K562 (cell line): ENCODE measurements around the gene MTHFSD. TPM values are rescaled to one million over a fixed set of nuclear protein-coding genes. Genes with fewer than 3 reads are reported as not detected.

Experiments used
- ATAC-seq: fragments of 200-7000 bp; cut with Tn5 transposase; 3 replicates; pipeline ENCODE4 v1.9.1; 2020; ENCODE audit warnings: moderate library complexity
- BruUV-seq: library from RNA; stranded (reverse); fragments of 400-500 nt; replicated peaks from 2 replicates; lab custom pipeline; 2021; lab: Mats Ljungman, UMichigan
- CTCF ChIA-PET: fragments of 300-600 bp; formaldehyde crosslinking; extraction: SDS; loops from one replicate; lab custom pipeline; 2021; ENCODE audit warnings: low intra/inter-chr PET ratio; lab: Yijun Ruan, JAX
- POLR2A ChIA-PET: fragments of 300-600, 350-650 bp; sonication (Branson Sonifier 250); formaldehyde crosslinking; extraction: SDS; loops from one replicate; lab custom pipeline; 2021; ENCODE audit warnings: antibody characterized with exemption, inconsistent platforms; lab: Yijun Ruan, JAX
- DNase-seq, 4 experiments: peaks; one replicate each; pipeline versions ENCODE4 v3.0.0 to v3.0.0-alpha.2; 2011 to 2018; ENCODE audit warnings: low spot score in 3 of 4, mixed read lengths in 3 of 4; ENCODE audit errors: extremely low read depth in 1 of 4
- FAIRE-seq: peaks from 2 replicates; lab custom pipeline; 2011; peaks lifted over from hg19 to GRCh38; lab: Jason Lieb, UNC
- H2AFZ ChIP-seq: 2 replicates; pipeline ENCODE4 v1.6.0; 2011; ENCODE audit warnings: low read depth, low read length, control low read depth, inconsistent platforms
- H3K27ac ChIP-seq: fragments of 200-600 bp; 3 replicates; pipeline ENCODE4 v1.8.0; 2011; ENCODE audit warnings: low read depth, mild to moderate bottlenecking, control low read depth, inconsistent platforms, low read length, moderate library complexity, mixed read lengths; ENCODE audit errors: extremely low read depth
- H3K27me3 ChIP-seq, 2 experiments: fragments of 300-600 bp in 1 of 2; 2 replicates in 1 of 2; 3 replicates in 1 of 2; pipeline versions ENCODE4 v1.6.0 to v1.8.0; 2011; ENCODE audit warnings: inconsistent platforms in 2 of 2, low read length in 2 of 2, mild to moderate bottlenecking in 1 of 2, mixed read lengths in 1 of 2, moderate library complexity in 1 of 2; ENCODE audit not compliant: control insufficient read depth in 2 of 2, insufficient read depth in 2 of 2
- H3K36me3 ChIP-seq: fragments of 300-600 bp; 3 replicates; pipeline ENCODE4 v1.8.0; 2011; ENCODE audit warnings: mild to moderate bottlenecking, low read length, inconsistent platforms; ENCODE audit not compliant: control insufficient read depth, insufficient read depth
- H3K4me1 ChIP-seq, 2 experiments: fragments of 200-600 bp in 1 of 2; replicated peaks in 1 of 2; 2 replicates in 1 of 2; 3 replicates in 1 of 2; pipeline versions ENCODE4 v1.5.1 to v1.8.0; 2011; ENCODE audit warnings: inconsistent platforms in 2 of 2, low read length in 2 of 2, mild to moderate bottlenecking in 1 of 2, mixed read lengths in 1 of 2, moderate library complexity in 1 of 2; ENCODE audit not compliant: control insufficient read depth in 2 of 2, insufficient read depth in 2 of 2
- H3K4me2 ChIP-seq: 2 replicates; pipeline ENCODE4 v1.6.1; 2011; ENCODE audit warnings: low read length, control low read depth, inconsistent platforms, mixed read lengths; ENCODE audit not compliant: insufficient read depth
- H3K4me3 ChIP-seq: fragments of 200-600 bp; sonication (generic), shearing (Covaris generic); 2 replicates; pipeline ENCODE4 v1.5.1; 2016; ENCODE audit warnings: control low read depth, inconsistent platforms
- H3K79me2 ChIP-seq: fragments of 200-600 bp; 3 replicates; pipeline ENCODE4 v1.8.0; 2011; ENCODE audit warnings: low read length, inconsistent platforms; ENCODE audit not compliant: control insufficient read depth, insufficient read depth
- H3K9ac ChIP-seq, 2 experiments: 2 replicates each; pipeline versions ENCODE4 v1.6.0 to v1.6.1; 2011; ENCODE audit warnings: low read depth in 2 of 2, low read length in 2 of 2, control low read depth in 1 of 2, inconsistent platforms in 1 of 2, mild to moderate bottlenecking in 1 of 2, mixed read lengths in 1 of 2; ENCODE audit not compliant: insufficient read depth in 1 of 2
- H3K9me1 ChIP-seq: one replicate; pipeline ENCODE4 v1.6.0; 2011; ENCODE audit warnings: inconsistent platforms, mild to moderate bottlenecking, low read length, moderate library complexity; ENCODE audit not compliant: control insufficient read depth, insufficient read depth
- H3K9me3 ChIP-seq: replicated peaks from 2 replicates; pipeline ENCODE4 v1.5.1; 2011; ENCODE audit warnings: low read depth, low read length, inconsistent platforms; ENCODE audit not compliant: control insufficient read depth, insufficient read depth
- H4K20me1 ChIP-seq: replicated peaks from 2 replicates; pipeline ENCODE4 v1.6.1; 2011; ENCODE audit warnings: low read length, inconsistent platforms, mixed read lengths; ENCODE audit not compliant: control insufficient read depth, insufficient read depth
- BCOR ChIP-seq: fragments of 450-650 bp; IDR thresholded peaks from 2 replicates; pipeline ENCODE4 v1.6.1; 2016
- CHD1 ChIP-seq: fragments of 200-600 bp; sonication (generic); IDR thresholded peaks from one replicate; pipeline ENCODE4 v1.6.1; 2012; ENCODE audit warnings: mild to moderate bottlenecking, moderate library complexity, low read length, inconsistent platforms
- EP300 ChIP-seq: IDR thresholded peaks from 2 replicates; pipeline ENCODE4 v1.6.1; 2012; ENCODE audit warnings: low read length, improper control_type of control experiment
- GABPA ChIP-seq: fragments of 200-800 bp; sonication (Bioruptor generic); conservative IDR thresholded peaks from 2 replicates; pipeline ENCODE4 v1.6.1; 2016; ENCODE audit warnings: low read depth, missing genetic modification characterization, missing compliant biosample characterization
- HDAC6 ChIP-seq: IDR thresholded peaks from 2 replicates; pipeline ENCODE4 v1.6.1; 2012; ENCODE audit warnings: low read depth, mild to moderate bottlenecking, control low read depth, inconsistent platforms, low read length, moderate library complexity
- RHOXF2B ChIP-seq: fragments of 250-450 bp; sonication (Bioruptor Pico); conservative IDR thresholded peaks from 2 replicates; pipeline ENCODE4 v1.5.1; 2021
- SMAD4 ChIP-seq: fragments of 250-450 bp; sonication (Bioruptor Pico); conservative IDR thresholded peaks from 2 replicates; pipeline ENCODE4 v1.8.0; 2021; ENCODE audit warnings: inconsistent platforms, mild to moderate bottlenecking, moderate library complexity
- TEAD4 ChIP-seq, 2 experiments: sonication (generic) in 1 of 2; formaldehyde crosslinking in 1 of 2; IDR thresholded peaks; 2 replicates each; pipeline versions ENCODE4 v1.6.1 to v1.8.0; 2012 to 2022; ENCODE audit warnings: borderline replicate concordance in 1 of 2, inconsistent platforms in 1 of 2, low read length in 1 of 2, mild to moderate bottlenecking in 1 of 2, missing genetic modification reagents in 1 of 2
- YBX1 ChIP-seq: fragments of 450-650 bp; IDR thresholded peaks from 2 replicates; pipeline ENCODE4 v1.7.1; 2016; ENCODE audit warnings: mild to moderate bottlenecking
- ZNF197 ChIP-seq: fragments of 200-800 bp; sonication (Bioruptor generic); IDR thresholded peaks from 2 replicates; pipeline ENCODE4 v1.6.1; 2016; ENCODE audit warnings: low read depth, missing genetic modification characterization, missing compliant biosample characterization
- WGBS: fragments of 100-300 bp; shearing (Covaris generic); methylation state at CpG from one replicate; pipeline ENCODE4 v1.1.6; 2016; ENCODE audit warnings: low coverage, mixed read lengths; ENCODE audit not compliant: insufficient coverage; ENCODE audit errors: missing lambda C conversion rate; 5-methylcytosine and 5-hydroxymethylcytosine counted together
- in situ Hi-C: fragments of 300-500 bp; cut with MboI; formaldehyde crosslinking; loops from 4 replicates; pipeline ENCODE4 v1.15.0; 2018; ENCODE audit warnings: inconsistent platforms, mixed read lengths
- intact Hi-C: fragments of 100-400 bp; cut with micrococcal nuclease; formaldehyde crosslinking; loops from 2 replicates; pipeline ENCODE4 v1.14.2; 2022
- polyA plus RNA-seq, 8 experiments: library from polyadenylated mRNA; depleted of rRNA in 4 of 8; stranded (reverse) in 5 of 8; unstranded in 3 of 8; fragments of >200 nt; fragmentation: Nextera tagmentation in 2 of 8; fragmentation: Illumina TruSeq in 1 of 8; extraction: Ambion mirVana in 2 of 8; extraction: Trizol in 1 of 8; gene quantifications; 2 replicates each; pipeline versions ENCODE4 v1.2.1 to v1.2.3, GENCODE V29; 2011 to 2014; ENCODE audit warnings: inconsistent platforms in 1 of 8, missing spikeins in 1 of 8
- total RNA-seq, 7 experiments: library from RNA; depleted of rRNA in 6 of 7; stranded (reverse); fragments of >200 nt in 6 of 7; fragmentation: Illumina TruSeq in 2 of 7; extraction: Trizol in 2 of 7; gene quantifications; 2 replicates each; pipeline versions ENCODE4 v1.2.1 to v1.2.3, GENCODE V29; 2011 to 2021; ENCODE audit warnings: low replicate concordance in 1 of 7
- TF ChIP-seq, protein P1 (sequence below): fragments of 250-450 bp; sonication (Bioruptor Pico); IDR thresholded peaks from 2 replicates; pipeline ENCODE4 v1.4.0; 2020; ENCODE audit warnings: mild to moderate bottlenecking, moderate library complexity
- TF ChIP-seq, protein P2 (sequence below): sonication (generic); formaldehyde crosslinking; IDR thresholded peaks from 2 replicates; pipeline ENCODE4 v1.8.1; 2023; ENCODE audit warnings: mild to moderate bottlenecking, missing genetic modification reagents

MTHFSD gene
- total and polyA plus RNA-seq, 9 of the 15 experiments (the other 6 are each of a cell fraction or from before 2014, with no cell fraction given), result 3.2 to 20.2 (median 12.0) TPM

DNA sequence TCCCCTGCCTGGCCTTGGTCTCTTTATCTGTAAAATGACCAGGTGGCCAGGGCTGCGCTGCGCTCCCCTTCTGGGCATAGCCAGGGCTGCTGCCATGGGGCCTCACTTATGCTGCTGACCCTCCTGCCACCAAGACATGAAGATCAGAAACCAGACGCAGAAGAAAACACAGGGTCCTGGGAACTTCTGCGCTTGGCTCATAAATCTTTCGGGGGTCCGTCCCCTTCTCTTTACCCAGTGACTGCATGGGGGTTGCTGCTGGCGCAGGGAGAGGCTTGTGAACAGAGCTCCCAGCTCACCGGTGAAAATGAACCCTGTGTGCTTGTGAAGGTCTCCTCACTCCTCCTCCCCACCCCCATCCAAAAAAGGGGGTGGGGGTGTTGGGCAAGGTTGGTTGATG is 17.6 kb upstream of the MTHFSD start:
- TF ChIP-seq, protein P1, sequence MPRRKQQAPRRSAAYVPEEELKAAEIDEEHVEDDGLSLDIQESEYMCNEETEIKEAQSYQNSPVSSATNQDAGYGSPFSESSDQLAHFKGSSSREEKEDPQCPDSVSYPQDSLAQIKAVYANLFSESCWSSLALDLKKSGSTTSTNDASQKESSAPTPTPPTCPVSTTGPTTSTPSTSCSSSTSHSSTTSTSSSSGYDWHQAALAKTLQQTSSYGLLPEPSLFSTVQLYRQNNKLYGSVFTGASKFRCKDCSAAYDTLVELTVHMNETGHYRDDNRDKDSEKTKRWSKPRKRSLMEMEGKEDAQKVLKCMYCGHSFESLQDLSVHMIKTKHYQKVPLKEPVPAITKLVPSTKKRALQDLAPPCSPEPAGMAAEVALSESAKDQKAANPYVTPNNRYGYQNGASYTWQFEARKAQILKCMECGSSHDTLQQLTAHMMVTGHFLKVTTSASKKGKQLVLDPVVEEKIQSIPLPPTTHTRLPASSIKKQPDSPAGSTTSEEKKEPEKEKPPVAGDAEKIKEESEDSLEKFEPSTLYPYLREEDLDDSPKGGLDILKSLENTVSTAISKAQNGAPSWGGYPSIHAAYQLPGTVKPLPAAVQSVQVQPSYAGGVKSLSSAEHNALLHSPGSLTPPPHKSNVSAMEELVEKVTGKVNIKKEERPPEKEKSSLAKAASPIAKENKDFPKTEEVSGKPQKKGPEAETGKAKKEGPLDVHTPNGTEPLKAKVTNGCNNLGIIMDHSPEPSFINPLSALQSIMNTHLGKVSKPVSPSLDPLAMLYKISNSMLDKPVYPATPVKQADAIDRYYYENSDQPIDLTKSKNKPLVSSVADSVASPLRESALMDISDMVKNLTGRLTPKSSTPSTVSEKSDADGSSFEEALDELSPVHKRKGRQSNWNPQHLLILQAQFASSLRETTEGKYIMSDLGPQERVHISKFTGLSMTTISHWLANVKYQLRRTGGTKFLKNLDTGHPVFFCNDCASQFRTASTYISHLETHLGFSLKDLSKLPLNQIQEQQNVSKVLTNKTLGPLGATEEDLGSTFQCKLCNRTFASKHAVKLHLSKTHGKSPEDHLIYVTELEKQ (CRISPR knock-in tag), result no peak
- TF ChIP-seq YBX1 (no peak), EP300 (no peak), TEAD4 (IDR thresholded peaks at IDR 0.05; ENCODE audit: low read length) (no peak), TEAD4 (CRISPR knock-in tag; IDR thresholded peaks at IDR 0.05; ENCODE audit: borderline replicate concordance) (no peak), ZNF197 (CRISPR knock-in tag) (no peak), RHOXF2B (CRISPR knock-in tag) (no peak), CHD1 (no peak), BCOR (no peak), HDAC6 (no peak), GABPA (tag) (no peak), SMAD4 (no peak)
- TF ChIP-seq, protein P2, sequence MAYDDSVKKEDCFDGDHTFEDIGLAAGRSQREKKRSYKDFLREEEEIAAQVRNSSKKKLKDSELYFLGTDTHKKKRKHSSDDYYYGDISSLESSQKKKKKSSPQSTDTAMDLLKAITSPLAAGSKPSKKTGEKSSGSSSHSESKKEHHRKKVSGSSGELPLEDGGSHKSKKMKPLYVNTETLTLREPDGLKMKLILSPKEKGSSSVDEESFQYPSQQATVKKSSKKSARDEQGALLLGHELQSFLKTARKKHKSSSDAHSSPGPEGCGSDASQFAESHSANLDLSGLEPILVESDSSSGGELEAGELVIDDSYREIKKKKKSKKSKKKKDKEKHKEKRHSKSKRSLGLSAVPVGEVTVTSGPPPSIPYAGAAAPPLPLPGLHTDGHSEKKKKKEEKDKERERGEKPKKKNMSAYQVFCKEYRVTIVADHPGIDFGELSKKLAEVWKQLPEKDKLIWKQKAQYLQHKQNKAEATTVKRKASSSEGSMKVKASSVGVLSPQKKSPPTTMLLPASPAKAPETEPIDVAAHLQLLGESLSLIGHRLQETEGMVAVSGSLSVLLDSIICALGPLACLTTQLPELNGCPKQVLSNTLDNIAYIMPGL, result no peak
- TF ChIP-seq, all 486 proteins: peak for 0
- no peak overlapping the region for H3K4me3 ChIP-seq
- intact Hi-C loops (no loop called here), in situ Hi-C loops (loop anchor here (25.0 kb wide), 1 partner anchor 1065 kb away; no protein-coding TSS in a partner anchor)
- no TSS peak for BruUV-seq
- WGBS, result 8% methylated on average over 4 of the region's 8 CpGs
- H3K36me3 ChIP-seq, result no peaks in the 10 kb centered on the region
- ChIA-PET POLR2A (no interaction called here), CTCF (interaction anchor here (0.6 kb wide), 1 partner anchor 242 kb away, joined by 3 read pairs; no protein-coding TSS in a partner anchor)
- H3K9me1 ChIP-seq, result no peaks in the 10 kb centered on the region
- H3K9me3 ChIP-seq, result no peaks in the 10 kb centered on the region
- no peak overlapping the region for H3K9ac ChIP-seq
- H3K27me3 ChIP-seq, result peaks cover 28 to 61% of the 10 kb centered on the region in 2 experiments
- H2AFZ ChIP-seq, result no peak overlapping the region
- H3K27ac ChIP-seq, result no peak overlapping the region
- no peak for FAIRE-seq
- H3K79me2 ChIP-seq, result no peaks in the 10 kb centered on the region
- H3K4me2 ChIP-seq, result no peak overlapping the region
- ATAC-seq, result no peak
- peaks cover 0 to 14% of the 10 kb centered on the region in 2 experiments; a peak in 3 of 5 replicates for H3K4me1 ChIP-seq
- DNase-seq, result no peak
- H4K20me1 ChIP-seq, result peaks cover 4% of the 10 kb centered on the region
